Thyroid gland (tissue), 4 donors: ENCODE results near the gene PIM3. TPM values are rescaled to one million over a fixed set of nuclear protein-coding genes. Genes with fewer than 3 reads are reported as not detected.

Experiments used
- DNase-seq, 2 donors: peaks; one replicate each; pipeline ENCODE4 v3.0.0-alpha.2; 2019
- H3K27ac ChIP-seq, 3 donors: fragments of 200-600 bp; sonication (generic); 1 replicate in 2 of 3; 2 replicates in 1 of 3; pipeline ENCODE4 v1.5.1; 2016 to 2019; ENCODE audit warnings: mild to moderate bottlenecking in 1 of 3, moderate library complexity in 1 of 3
- H3K27me3 ChIP-seq: fragments of 200-600 bp; sonication (generic); one replicate; pipeline ENCODE4 v1.5.1; 2019
- H3K36me3 ChIP-seq, 2 donors: fragments of 200-600 bp; sonication (generic); one replicate each; pipeline ENCODE4 v1.5.1; 2016 to 2019
- H3K4me1 ChIP-seq, 2 donors: fragments of 200-600 bp; sonication (generic); one replicate each; pipeline ENCODE4 v1.5.1; 2017 to 2019
- H3K4me3 ChIP-seq, 3 donors: fragments of 200-600 bp; sonication (generic); replicated peaks in 1 of 3; 1 replicate in 2 of 3; 2 replicates in 1 of 3; pipeline ENCODE4 v1.5.1; 2016; ENCODE audit warnings: mild to moderate bottlenecking in 1 of 3
- H3K9me3 ChIP-seq: fragments of 200-600 bp; sonication (generic); one replicate; pipeline ENCODE4 v1.5.1; 2017
- POLR2A ChIP-seq, 2 donors: fragments of 450-650 bp; IDR thresholded peaks; one replicate each; pipeline ENCODE4 v1.6.1; 2017; ENCODE audit warnings: antibody characterized with exemption in 2 of 2, mild to moderate bottlenecking in 2 of 2, moderate library complexity in 1 of 2
- WGBS, 2 donors: methylation state at CpG; one replicate each; pipeline ENCODE4 v1.1.5; 2017; 5-methylcytosine and 5-hydroxymethylcytosine counted together
- intact Hi-C: fragments of 100-400 bp; cut with DNase I; formaldehyde crosslinking; loops from one replicate; pipeline ENCODE4 v1.15.1; 2023
- total RNA-seq, 4 donors: library from RNA; depleted of rRNA; stranded (reverse); fragments of >200 nt; gene quantifications; one replicate each; pipeline ENCODE4 v1.2.3, GENCODE V29; 2016
- TF ChIP-seq, protein P1 (sequence below), 6 experiments: fragments of 200-600 bp in 3 of 6; fragments of 450-650 bp in 3 of 6; sonication (generic) in 3 of 6; IDR thresholded peaks; one replicate each; pipeline ENCODE4 v1.5.1; 2016 to 2019; ENCODE audit warnings: antibody characterized with exemption in 6 of 6, mild to moderate bottlenecking in 2 of 6, inconsistent platforms in 1 of 6, moderate library complexity in 1 of 6

Gene PIM3
- 100 to 1,000 TPM in 1 of 4 donors, 10 to 100 TPM in 3; 45.4 to 108 (median 73.2) TPM for total RNA-seq

DNA sequence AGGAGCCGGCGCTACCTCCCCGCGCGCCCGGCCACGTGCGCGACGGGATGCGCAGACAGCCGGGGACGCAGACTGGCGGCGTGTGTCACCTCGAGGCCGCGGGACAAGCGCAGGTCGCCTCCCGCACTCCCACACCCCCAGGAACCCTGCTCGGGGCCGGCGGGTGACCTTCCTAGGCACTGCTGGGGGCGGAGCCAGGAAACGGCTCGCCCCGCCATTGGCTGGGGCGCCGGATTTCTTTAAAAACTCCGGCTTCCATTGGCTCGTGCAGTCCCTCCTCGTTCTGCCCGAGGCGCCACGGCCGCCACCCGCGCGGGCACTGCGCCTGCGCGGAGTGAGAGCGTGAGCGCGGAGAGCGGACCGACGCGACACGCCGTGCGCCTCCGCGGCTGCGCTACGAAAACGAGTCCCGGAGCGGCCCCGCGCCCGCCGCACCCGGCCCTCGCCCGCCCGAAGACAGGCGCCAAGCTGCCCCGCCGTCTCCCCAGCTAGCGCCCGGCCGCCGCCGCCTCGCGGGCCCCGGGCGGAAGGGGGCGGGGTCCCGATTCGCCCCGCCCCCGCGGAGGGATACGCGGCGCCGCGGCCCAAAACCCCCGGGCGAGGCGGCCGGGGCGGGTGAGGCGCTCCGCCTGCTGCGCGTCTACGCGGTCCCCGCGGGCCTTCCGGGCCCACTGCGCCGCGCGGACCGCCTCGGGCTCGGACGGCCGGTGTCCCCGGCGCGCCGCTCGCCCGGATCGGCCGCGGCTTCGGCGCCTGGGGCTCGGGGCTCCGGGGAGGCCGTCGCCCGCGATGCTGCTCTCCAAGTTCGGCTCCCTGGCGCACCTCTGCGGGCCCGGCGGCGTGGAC, at the start of gene PIM3:
Gene PIM3 (plus strand): TSS at position 614 of the 846 bp plus-strand sequence. CDS start 176 bp downstream, at position 790.
- 0 to 3% methylated on average over 12 to 15 of the region's 137 CpGs for WGBS, 2 donors
- Histone ChIP-seq H3K27ac (peak within 1 kb of the TSS; percentile 96 to 97 (median 97)), H3K9me3 (no peaks in the 10 kb centered on the region), H3K4me3 (peak within 1 kb of the TSS; percentile 83 to 96 (median 87)), H3K4me1 (peaks cover 30 to 47% of the 10 kb centered on the region in 2 donors), H3K36me3 (peaks cover 20 to 29% of the 10 kb centered on the region in 2 donors), H3K27me3 (no peaks in the 10 kb centered on the region)
- intact Hi-C loops = no loop called here
- TF ChIP-seq, protein P1, sequence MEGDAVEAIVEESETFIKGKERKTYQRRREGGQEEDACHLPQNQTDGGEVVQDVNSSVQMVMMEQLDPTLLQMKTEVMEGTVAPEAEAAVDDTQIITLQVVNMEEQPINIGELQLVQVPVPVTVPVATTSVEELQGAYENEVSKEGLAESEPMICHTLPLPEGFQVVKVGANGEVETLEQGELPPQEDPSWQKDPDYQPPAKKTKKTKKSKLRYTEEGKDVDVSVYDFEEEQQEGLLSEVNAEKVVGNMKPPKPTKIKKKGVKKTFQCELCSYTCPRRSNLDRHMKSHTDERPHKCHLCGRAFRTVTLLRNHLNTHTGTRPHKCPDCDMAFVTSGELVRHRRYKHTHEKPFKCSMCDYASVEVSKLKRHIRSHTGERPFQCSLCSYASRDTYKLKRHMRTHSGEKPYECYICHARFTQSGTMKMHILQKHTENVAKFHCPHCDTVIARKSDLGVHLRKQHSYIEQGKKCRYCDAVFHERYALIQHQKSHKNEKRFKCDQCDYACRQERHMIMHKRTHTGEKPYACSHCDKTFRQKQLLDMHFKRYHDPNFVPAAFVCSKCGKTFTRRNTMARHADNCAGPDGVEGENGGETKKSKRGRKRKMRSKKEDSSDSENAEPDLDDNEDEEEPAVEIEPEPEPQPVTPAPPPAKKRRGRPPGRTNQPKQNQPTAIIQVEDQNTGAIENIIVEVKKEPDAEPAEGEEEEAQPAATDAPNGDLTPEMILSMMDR (IDR thresholded peaks at IDR 0.05) = peak in 1 of 6 experiments; percentile 12
- TF ChIP-seq POLR2A (IDR thresholded peaks at IDR 0.05) = peak; percentile 93 to 94
- peak; percentile 95 to 96 for DNase-seq

DNA sequence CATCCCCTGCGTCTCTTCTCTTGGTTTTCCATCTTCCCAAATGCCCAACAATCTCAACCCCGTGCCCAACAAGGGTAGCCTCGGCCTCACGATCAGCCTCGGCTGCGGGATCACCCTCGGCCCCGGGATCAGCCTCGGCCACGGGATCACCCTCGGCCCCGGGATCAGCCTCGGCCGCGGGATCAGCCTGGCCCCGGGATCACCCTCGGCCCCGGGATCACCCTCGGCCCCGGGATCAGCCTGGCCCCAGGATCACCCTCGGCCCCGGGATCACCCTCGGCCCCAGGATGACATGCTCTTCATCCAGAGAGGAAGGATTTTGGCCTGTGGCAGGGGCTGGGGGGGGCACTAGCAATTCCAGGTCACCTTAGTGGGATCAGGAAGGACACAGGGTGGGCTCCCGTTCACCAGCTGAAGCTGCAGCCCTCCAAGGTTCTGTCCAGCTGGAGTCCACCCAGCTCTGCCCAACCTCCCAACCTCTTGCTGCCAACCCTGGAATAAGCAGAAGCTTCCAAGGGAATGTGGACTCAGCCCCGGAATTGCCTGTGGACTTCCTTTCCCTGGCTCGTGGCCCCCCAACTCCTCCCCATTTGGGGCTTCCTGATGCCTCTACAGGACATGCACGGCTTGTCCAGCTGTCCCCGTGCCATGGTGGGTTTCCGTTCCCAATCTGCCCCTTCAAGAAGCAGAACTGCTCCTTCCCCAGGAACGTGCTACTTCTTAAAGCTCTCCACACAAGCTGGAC, 48.5 kb upstream of the PIM3 start:
- 96% methylated on average over 28 to 30 of the region's 30 CpGs for WGBS, 2 donors
- no peaks in the 10 kb centered on the region for H3K9me3 ChIP-seq
- DNase-seq = no peak
- no peaks in the 10 kb centered on the region for H3K27me3 ChIP-seq
- no peak overlapping the region for H3K4me3 ChIP-seq
- TF ChIP-seq, protein P1 (IDR thresholded peaks at IDR 0.05) = no peak
- no peak overlapping the region for H3K27ac ChIP-seq
- H3K36me3 ChIP-seq = peaks cover 32 to 35% of the 10 kb centered on the region in 2 donors
- H3K4me1 ChIP-seq = peaks cover 2 to 5% of the 10 kb centered on the region in 2 donors
- intact Hi-C loops = loop anchor here (10.0 kb wide), 1 partner anchor 57 kb away; the partner anchor contains the start of gene ZBED4

DNA sequence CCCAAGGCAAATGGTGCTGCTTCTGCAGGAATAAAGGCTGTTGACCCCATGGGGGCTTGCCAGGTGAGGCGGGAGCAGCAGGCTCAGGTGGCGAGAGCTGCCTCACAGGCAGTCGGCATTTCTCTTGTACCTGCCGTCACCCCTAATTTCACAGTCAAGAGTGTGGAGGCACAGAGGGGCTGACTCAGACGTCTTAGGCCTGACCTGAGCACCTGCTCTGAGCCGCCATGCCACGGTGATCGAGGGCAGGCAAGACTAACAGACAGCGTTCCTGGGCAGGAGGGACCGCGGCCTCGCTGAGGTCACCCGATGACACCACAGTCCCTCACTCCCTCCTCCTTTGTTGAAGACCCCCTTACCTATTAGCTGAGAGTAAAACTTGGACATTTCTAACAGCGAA, 47.5 kb upstream of the PIM3 start:
- H3K4me3 ChIP-seq = no peak overlapping the region
- 93 to 98% methylated on average over 14 of the region's 14 CpGs for WGBS, 2 donors
- no peaks in the 10 kb centered on the region for H3K27me3 ChIP-seq
- intact Hi-C loops = loop anchor here (10.0 kb wide), 1 partner anchor 58 kb away; the partner anchor contains the start of gene ZBED4
- H3K9me3 ChIP-seq = no peaks in the 10 kb centered on the region
- H3K4me1 ChIP-seq = peaks cover 9 to 12% of the 10 kb centered on the region in 2 donors
- DNase-seq = no peak
- peaks cover 24 to 26% of the 10 kb centered on the region in 2 donors for H3K36me3 ChIP-seq
- no peak overlapping the region for H3K27ac ChIP-seq
- TF ChIP-seq, protein P1 (IDR thresholded peaks at IDR 0.05) = no peak
- no peak for TF ChIP-seq POLR2A (IDR thresholded peaks at IDR 0.05)

DNA sequence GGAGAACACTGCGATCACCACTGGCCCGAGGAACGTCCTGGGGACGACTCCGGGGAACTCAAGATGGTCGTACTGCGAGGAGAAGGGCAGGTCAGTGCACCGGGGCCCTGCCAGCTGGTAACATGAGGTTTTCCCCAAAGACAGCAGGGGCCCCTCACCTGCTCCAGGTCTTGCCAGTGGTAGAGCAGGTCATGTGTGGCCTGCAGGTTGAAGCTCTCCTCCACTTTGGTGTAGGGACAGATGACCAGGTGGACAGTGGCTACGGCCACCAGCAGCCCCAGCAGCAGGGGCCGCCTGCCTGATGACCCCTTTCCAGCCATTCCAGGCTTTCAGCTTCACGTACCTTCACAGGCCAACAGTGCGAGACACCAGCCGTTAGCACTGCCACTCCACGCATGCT, 47.1 kb upstream of the PIM3 start:
- peaks cover 24 to 25% of the 10 kb centered on the region in 2 donors for H3K36me3 ChIP-seq
- WGBS, 2 donors = 93 to 95% methylated on average over 14 of the region's 14 CpGs
- TF ChIP-seq POLR2A (IDR thresholded peaks at IDR 0.05) = no peak
- TF ChIP-seq, protein P1 (IDR thresholded peaks at IDR 0.05) = no peak
- no peak overlapping the region for H3K4me3 ChIP-seq
- peaks cover 9 to 12% of the 10 kb centered on the region in 2 donors for H3K4me1 ChIP-seq
- no peaks in the 10 kb centered on the region for H3K27me3 ChIP-seq
- no peak overlapping the region for H3K27ac ChIP-seq
- intact Hi-C loops = loop anchor here (10.0 kb wide), 1 partner anchor 59 kb away; the partner anchor contains the start of gene ZBED4
- DNase-seq = no peak
- no peaks in the 10 kb centered on the region for H3K9me3 ChIP-seq
